HepG2 (cell line): Measurements from ENCODE around the gene RXFP1.

Source experiments
- ATF3 ChIP-seq: sonication (generic); formaldehyde crosslinking; IDR thresholded peaks from 2 replicates; pipeline ENCODE4 v1.4.0; 2020; ENCODE audit warnings: missing genetic modification reagents
- DZIP1 ChIP-seq: sonication (generic); formaldehyde crosslinking; IDR thresholded peaks from 2 replicates; pipeline ENCODE4 v1.5.0; 2020; ENCODE audit warnings: mild to moderate bottlenecking, missing genetic modification reagents
- HDAC1 ChIP-seq: sonication (generic); formaldehyde crosslinking; IDR thresholded peaks from 2 replicates; pipeline ENCODE4 v1.5.1; 2020; ENCODE audit warnings: mild to moderate bottlenecking, missing genetic modification reagents
- IRF2 ChIP-seq: IDR thresholded peaks from 2 replicates; pipeline ENCODE4 v1.6.1; 2018; ENCODE audit warnings: missing genetic modification reagents, missing compliant biosample characterization
- SMARCE1 ChIP-seq: fragments of 450-650 bp; IDR thresholded peaks from 2 replicates; pipeline ENCODE4 v1.6.1; 2017; ENCODE audit warnings: borderline replicate concordance
- SYNCRIP ChIP-seq: fragments of 200-400 bp; formaldehyde crosslinking; IDR thresholded peaks from 2 replicates; pipeline ENCODE4 v1.6.1; 2018; ENCODE audit warnings: mild to moderate bottlenecking, low read depth, low read length; ENCODE audit not compliant: insufficient read depth
- ZBTB1 ChIP-seq: sonication (generic); formaldehyde crosslinking; IDR thresholded peaks from 2 replicates; pipeline ENCODE4 v1.4.0; 2020; ENCODE audit warnings: missing genetic modification reagents, borderline replicate concordance
- ZBTB14 ChIP-seq: sonication (generic); formaldehyde crosslinking; IDR thresholded peaks from 2 replicates; pipeline ENCODE4 v1.4.0; 2020; ENCODE audit warnings: missing genetic modification reagents
- ZBTB7A ChIP-seq: sonication (generic); formaldehyde crosslinking; IDR thresholded peaks from 2 replicates; pipeline ENCODE4 v1.8.0; 2022; ENCODE audit warnings: mild to moderate bottlenecking, missing genetic modification reagents
- ZNF274 ChIP-seq: sonication (generic); formaldehyde crosslinking; IDR thresholded peaks from 2 replicates; pipeline ENCODE4 v1.5.1; 2020; ENCODE audit warnings: mild to moderate bottlenecking, missing genetic modification reagents
- ZNF550 ChIP-seq: sonication (generic); formaldehyde crosslinking; IDR thresholded peaks from 2 replicates; pipeline ENCODE4 v1.4.0; 2020; ENCODE audit warnings: mild to moderate bottlenecking, missing genetic modification reagents, borderline replicate concordance
- ZSCAN30 ChIP-seq: sonication (generic); formaldehyde crosslinking; IDR thresholded peaks from 2 replicates; pipeline ENCODE4 v1.5.0; 2020; ENCODE audit warnings: mild to moderate bottlenecking, missing genetic modification reagents

DNA sequence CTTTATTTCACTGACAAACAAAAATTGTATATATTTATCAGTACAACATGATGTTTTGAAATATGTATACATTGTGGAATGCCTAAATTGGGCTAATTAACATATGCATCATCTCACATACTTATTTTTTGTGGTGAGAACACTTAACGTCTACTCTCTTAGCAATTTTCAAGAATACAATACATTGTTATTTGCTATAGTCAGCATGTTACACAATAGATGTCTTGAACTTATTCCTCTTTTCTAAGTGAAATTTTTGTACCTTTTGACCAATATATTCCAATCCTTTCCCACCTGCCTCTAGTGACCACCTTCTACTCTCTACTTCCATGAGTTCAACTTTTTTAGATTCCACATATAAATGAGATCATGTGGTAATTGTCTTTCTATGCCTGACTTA is 114.9 kb downstream of the RXFP1 start:
- no peak for TF ChIP-seq SYNCRIP
- TF ChIP-seq SMARCE1: no peak
- no peak for TF ChIP-seq ZNF274 (CRISPR knock-in tag)
- no peak for TF ChIP-seq HDAC1 (CRISPR knock-in tag)
- TF ChIP-seq ZBTB14 (CRISPR knock-in tag): no peak
- no peak for TF ChIP-seq DZIP1 (CRISPR knock-in tag)
- no peak for TF ChIP-seq IRF2 (CRISPR knock-in tag)
- no peak for TF ChIP-seq ZBTB1 (CRISPR knock-in tag)
- no peak for TF ChIP-seq ZBTB7A
- TF ChIP-seq ZNF550 (CRISPR knock-in tag): no peak
- no peak for TF ChIP-seq ATF3 (CRISPR knock-in tag)
- no peak for TF ChIP-seq ZSCAN30
